ENCODE data around the gene MMRN2. TPM values are rescaled to one million over a fixed set of nuclear protein-coding genes. Genes with fewer than 3 reads are reported as not detected.

Gene MMRN2
- total and polyA plus RNA-seq, 9 donors = 11.3 to 44.6 (median 19.2) TPM

- WGBS, 3 donors = 79 to 81% (median 80%) methylated on average over 37 of the region's 37 CpGs
- peak overlapping the region; percentile 31 to 89 for H3K27ac ChIP-seq
- H3K4me1 ChIP-seq (ENCODE audit: insufficient read depth) = peaks cover 28% of the 10 kb centered on the region
- DNase-seq = peak in 4 of 5 donors; percentile 56 to 73 (median 62)
- TF ChIP-seq CTCF (IDR thresholded peaks at IDR 0.05) = peak; percentile 61 to 88 (median 77)
- no peak for TF ChIP-seq POLR2A (IDR thresholded peaks at IDR 0.05)
- no peak for TF ChIP-seq EP300 (IDR thresholded peaks at IDR 0.05)
- H3K9me3 ChIP-seq = no peaks in the 10 kb centered on the region
- H3K27me3 ChIP-seq = no peaks in the 10 kb centered on the region
- H3K4me3 ChIP-seq = no peak overlapping the region
- H3K36me3 ChIP-seq = no peaks in the 10 kb centered on the region
- intact Hi-C loops (cut with DNase I) = loop anchor here in 1 of 4 donors (10.0 kb wide), 1 partner anchor 135 kb away; the partner anchor contains the start of genes GLUD1 and SHLD2
These were observed 2.8 kb upstream of the MMRN2 start for GRCh38 chr10:86960003-86960862.

GRCh38 chr10:86959737-86960002 lies 2.3 kb upstream of the MMRN2 start:
- 93 to 100% (median 94%) methylated on average over 2 of the region's 2 CpGs for WGBS, 3 donors
- no peak overlapping the region for H3K4me3 ChIP-seq
- H3K4me1 ChIP-seq (ENCODE audit: insufficient read depth) = peaks cover 34% of the 10 kb centered on the region
- DNase-seq = no peak
- no peaks in the 10 kb centered on the region for H3K36me3 ChIP-seq
- no peaks in the 10 kb centered on the region for H3K27me3 ChIP-seq
- H3K9me3 ChIP-seq = no peaks in the 10 kb centered on the region
- intact Hi-C loops (cut with DNase I) = loop anchor here in 1 of 4 donors (10.0 kb wide), 1 partner anchor 135 kb away; the partner anchor contains the start of genes GLUD1 and SHLD2
- peak overlapping the region; percentile 31 to 89 for H3K27ac ChIP-seq
- TF ChIP-seq POLR2A (IDR thresholded peaks at IDR 0.05) (no peak), CTCF (IDR thresholded peaks at IDR 0.05) (no peak), EP300 (IDR thresholded peaks at IDR 0.05) (no peak)

- Histone ChIP-seq H3K27me3 (no peaks in the 10 kb centered on the region), H3K27ac (peak overlapping the region; percentile 31 to 89), H3K4me3 (peak overlapping the region; percentile 20), H3K4me1 (ENCODE audit: insufficient read depth) (peaks cover 34% of the 10 kb centered on the region), H3K36me3 (no peaks in the 10 kb centered on the region), H3K9me3 (no peaks in the 10 kb centered on the region)
- intact Hi-C loops (cut with DNase I) = no loop called here
- no peak for TF ChIP-seq CTCF (IDR thresholded peaks at IDR 0.05)
- TF ChIP-seq EP300 (IDR thresholded peaks at IDR 0.05) = no peak
- no peak for TF ChIP-seq POLR2A (IDR thresholded peaks at IDR 0.05)
- DNase-seq = peak; percentile 83 to 89 (median 86)
- 34 to 39% (median 35%) methylated on average over 16 of the region's 16 CpGs for WGBS, 3 donors
These were observed 1.7 kb upstream of the MMRN2 start for GRCh38 chr10:86958901-86959736.

- intact Hi-C loops (cut with DNase I) = no loop called here
- peaks cover 42% of the 10 kb centered on the region for H3K4me1 ChIP-seq (ENCODE audit: insufficient read depth)
- DNase-seq = peak; percentile 69 to 76 (median 74)
- TF ChIP-seq CTCF (IDR thresholded peaks at IDR 0.05) (no peak), POLR2A (IDR thresholded peaks at IDR 0.05) (no peak), EP300 (IDR thresholded peaks at IDR 0.05) (no peak)
- WGBS, 3 donors = 26 to 33% (median 33%) methylated on average over 17 to 22 of the region's 22 CpGs
- H3K4me3 ChIP-seq = peak within 1 kb of the TSS; percentile 20
- no peaks in the 10 kb centered on the region for H3K27me3 ChIP-seq
- H3K9me3 ChIP-seq = no peaks in the 10 kb centered on the region
- peak within 1 kb of the TSS; percentile 31 to 89 for H3K27ac ChIP-seq
- H3K36me3 ChIP-seq = no peaks in the 10 kb centered on the region
These were observed 893 bp upstream of the MMRN2 start, which contains the start of gene SNCG for GRCh38 chr10:86958116-86958900. TSS of gene SNCG (plus strand) at chr10:86958599. CDS start at chr10:86958698, 99 bp downstream.
